Measurements from ENCODE around the gene IBTK.
"Not testable (repeated sequence)": the region's sequence is repeated elsewhere in the genome, so short reads cannot be mapped to it uniquely, and the experiment has no call there.

Gene IBTK

DNA sequence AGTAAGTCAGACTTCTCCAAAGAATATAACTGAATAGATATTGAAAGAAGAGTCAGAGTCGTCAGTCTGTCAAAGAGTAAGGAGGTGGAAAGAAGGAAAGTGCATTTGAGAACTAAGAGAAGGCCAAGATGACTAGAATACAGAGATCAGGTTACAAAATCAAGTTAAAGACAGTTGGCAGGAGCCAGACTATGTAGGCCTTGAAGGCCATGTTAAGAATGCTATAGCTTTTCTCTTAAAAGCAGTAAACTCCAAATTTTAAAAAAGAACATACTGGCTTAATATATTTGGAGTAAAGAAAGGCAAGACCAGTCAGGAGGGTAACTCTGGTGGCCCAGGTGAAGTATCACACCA, 68.8 kb downstream of the IBTK start:
- no peak for DNase-seq (ENCODE audit: low spot score)

DNA sequence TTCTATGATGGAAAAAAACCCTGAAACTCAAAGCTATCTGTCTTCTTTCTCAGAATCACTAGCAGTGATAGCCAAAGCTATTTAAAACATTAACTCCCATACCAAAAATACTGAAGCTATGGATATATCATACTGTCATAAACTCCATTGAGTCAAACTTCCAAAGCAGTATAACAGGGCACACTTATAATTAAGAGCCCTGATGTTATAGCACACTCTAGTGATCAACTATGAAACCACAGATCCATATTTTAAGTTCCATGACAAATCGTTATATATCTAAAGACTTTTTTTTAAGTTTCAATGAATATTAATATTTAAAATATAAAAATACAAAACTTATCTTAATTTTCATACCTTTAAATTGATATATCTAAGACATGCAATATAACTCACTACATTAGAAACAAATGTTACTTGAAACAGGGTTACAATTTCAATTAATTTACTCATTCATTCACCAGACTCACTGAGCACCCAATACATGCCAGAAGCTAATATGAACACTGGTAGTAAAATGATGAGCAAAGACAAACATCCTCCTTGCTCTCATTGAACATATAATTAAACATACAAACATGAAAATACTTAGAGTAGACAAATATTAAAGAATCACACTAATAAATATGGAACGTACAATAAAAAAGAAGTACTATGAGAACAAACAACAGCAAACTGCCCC, 69.3 kb downstream of the IBTK start:
- DNase-seq (ENCODE audit: low spot score), result no peak

DNA sequence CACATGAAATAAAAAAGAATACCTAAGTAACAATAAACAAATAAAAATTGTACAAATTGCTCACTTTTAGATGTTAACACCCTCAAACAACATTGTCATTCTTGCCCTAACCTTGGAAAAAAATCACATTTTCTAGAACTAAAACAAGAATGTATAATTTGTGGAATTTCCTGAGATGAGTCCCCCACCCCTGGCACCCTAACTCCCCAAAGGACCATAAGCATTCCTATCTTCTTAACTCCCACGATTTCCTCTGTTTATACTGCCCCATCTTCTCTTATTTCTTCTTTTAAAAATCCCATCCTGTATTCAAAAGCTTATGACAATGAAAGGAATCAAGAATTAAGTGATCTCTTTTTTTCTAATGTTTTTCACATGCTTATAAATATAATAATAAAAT, 70.9 kb downstream of the IBTK start:
- DNase-seq (ENCODE audit: low spot score), result no peak

DNA sequence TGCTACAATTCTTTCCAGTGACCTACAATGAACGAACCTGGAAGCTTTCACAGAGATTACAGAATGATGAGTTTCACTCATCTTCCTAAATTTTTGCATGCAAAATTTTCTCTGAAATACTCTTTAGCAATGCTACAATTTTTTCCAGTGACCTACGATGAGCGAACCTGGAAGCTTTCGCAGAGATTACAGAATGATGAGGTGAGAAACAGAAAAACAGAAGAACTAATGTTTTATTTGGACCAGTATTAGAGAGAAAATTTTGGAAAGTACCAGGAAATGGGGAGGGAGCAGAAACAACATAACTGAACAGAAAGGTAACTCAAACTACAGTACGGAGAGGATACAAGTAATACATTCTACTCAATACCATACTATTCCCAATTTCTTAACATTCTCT, 75.0 kb downstream of the IBTK start:
- DNase-seq (ENCODE audit: low spot score), result no peak

DNA sequence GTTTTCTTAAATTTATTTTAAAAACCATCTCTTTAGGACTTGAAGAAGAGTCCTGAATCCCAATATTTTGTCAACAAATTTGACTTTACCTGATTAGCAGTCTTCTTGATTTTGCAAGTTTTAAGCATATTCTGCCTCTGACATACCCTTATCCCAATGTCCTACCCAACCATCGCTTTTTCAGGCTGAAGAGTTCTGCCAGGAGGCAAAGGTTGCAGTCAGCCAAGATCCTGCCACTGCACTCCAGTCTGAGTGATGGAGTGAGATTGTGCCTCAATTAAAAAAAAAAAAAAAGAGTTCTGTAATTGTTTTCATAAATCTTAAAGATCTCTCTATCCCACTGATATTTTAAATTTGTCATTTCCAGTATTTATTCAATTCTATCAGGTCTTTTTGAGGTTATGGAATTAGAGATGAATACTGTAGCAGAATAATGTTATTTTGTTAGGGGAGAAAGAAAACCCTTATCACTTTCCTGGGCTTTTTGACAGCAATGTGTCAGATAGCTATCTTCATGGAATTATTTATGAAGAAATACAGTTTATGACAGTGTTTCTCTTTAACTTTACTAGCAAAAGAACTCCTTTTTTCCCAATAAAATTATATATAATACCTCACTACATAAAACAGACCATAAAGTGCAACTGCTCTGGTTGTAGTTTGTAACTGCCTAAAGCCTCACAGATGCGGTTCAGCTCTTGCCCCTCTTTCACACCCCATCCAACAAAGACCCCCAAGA, 78.2 kb downstream of the IBTK start:
- DNase-seq (ENCODE audit: low spot score), result no peak

DNA sequence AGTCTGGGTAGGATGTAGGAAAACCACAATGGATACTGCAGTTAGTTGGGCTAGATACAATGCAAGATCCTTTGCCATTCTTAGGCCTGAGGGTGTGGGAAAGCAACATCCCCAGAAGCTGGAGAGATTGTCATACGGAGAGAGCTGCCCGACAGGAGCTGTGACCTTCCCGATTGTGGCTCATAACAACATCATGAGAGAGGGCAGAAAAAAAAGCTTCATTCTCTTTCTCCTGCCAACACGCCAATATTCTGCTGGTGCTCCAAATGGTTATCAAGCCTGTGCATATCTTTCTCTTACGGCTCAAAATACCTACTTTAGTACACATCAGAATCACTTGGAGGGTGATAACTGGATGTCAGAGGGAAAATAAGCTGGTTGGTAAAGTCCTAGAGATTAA, 81.1 kb downstream of the IBTK start:
- DNase-seq (ENCODE audit: low spot score), result no peak

DNA sequence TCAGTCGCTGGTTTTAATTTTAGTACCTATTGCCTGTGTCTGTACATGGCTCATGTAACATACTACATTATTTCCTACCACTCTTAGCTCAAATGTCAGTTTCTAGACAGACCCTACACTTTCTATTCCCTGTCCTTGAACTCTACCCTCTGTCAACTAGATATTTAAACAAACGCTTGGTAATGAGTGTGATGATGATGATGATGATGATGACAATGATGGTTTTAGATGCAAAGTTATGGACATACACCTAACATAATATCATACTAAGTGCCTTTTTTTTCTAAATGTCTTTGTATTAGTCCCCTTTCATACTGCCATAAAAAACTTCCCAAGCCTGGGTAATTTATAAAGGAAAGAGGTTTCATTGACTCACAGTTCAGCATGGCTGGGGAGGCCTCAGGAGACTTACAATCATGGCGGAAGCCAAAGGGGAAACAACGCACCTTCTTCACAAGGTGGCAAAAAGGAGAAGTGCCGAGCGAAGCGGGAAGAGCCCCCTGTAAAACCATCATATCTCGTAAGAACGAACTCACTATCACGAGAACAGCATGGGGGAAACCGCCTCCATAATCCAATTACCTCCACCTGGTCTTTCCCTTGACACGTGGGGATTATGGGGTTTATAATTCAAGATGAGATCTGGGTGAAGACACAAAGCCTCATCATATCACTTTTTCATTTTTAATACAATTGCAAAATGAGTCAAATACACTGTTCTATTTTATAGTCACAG, 87.1 kb downstream of the IBTK start:
- no peak for DNase-seq (ENCODE audit: low spot score)

DNA sequence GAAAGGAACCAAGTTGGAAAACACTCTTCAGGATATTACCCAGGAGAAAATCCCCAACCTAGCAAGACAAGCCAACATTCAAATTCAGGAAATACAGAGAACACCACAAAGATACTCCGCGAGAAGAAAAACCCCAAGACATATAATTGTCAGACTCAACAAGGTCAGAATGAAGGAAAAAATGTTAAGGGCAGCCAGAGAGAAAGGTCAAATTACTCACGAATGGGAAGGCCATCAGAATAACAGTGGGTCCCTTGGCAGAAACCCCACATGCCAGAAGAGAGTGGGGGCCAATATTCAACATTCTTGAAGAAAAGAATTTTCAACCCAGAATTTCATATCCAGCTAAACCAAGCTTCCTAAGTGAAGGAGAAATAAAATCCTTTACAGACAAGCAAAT, 94.8 kb downstream of the IBTK start:
- not testable (repeated sequence) for DNase-seq (ENCODE audit: low spot score)

DNA sequence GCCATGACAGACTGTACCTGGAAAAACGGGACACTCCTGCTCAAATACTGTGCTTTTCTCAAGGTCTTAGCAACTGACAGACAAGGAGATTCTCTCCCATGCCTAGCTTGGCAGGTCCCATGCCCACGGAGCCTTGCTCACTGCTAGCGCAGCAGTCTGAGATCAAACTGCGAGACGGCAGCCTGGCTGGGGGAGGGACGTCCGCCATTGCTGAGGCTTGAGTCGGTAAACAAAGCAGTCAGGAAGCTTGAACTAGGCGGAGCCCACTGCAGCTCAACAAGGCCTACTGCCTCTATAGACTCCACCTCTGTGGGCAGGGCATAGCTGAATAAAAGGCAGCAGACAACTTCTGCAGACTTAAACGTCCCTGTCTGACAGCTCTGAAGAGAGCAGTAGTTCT, 96.4 kb downstream of the IBTK start:
- DNase-seq (ENCODE audit: low spot score), result not testable (repeated sequence)

DNA sequence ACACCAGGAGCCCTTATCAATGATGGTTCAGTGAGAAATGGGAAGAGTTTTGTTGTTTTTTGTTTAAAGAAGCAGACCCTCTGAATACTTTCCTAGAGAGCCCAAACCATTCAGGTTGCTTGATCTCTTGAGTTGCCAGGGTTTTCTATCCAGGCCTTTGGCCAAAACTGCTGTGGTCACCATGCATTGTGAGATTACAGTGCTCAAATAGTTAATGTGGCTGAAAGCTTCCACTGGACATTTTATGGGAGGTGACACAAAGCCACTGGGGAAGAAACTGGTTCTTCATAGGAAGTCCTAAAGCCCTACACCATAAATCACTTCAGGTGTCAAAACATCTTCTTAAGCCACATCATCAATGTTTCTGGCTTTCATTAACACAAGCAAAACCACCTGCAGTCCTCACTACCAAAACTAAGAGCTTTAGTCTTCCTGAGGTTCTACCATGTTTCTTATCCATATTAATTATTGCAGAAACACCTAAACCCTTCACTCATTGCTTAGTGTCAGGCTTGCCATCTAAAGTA, 101.6 kb downstream of the IBTK start:
- DNase-seq (ENCODE audit: low spot score), result no peak

DNA sequence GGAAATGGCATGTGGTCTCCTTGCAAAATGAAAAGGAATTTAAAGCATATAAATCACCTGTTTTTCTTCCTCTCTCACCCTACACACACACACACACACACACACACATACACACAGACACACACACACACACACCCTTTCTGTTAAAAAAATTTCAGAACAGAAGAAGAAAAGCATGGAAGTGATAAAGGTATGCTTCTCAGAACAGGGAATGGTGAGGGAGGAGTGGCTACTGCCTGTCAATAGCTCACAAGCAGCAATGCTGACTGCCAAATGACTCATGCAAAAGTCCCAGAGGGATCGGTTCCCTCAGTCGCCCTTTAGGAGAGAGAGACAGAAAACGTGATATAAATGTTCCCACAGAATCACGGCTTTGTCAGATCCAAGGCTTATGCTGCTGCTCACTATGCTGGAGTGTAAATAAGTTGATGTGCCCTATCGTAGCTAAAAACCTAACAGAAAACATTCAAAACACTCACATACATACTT, 102.6 kb downstream of the IBTK start:
- no peak for DNase-seq (ENCODE audit: low spot score)

DNA sequence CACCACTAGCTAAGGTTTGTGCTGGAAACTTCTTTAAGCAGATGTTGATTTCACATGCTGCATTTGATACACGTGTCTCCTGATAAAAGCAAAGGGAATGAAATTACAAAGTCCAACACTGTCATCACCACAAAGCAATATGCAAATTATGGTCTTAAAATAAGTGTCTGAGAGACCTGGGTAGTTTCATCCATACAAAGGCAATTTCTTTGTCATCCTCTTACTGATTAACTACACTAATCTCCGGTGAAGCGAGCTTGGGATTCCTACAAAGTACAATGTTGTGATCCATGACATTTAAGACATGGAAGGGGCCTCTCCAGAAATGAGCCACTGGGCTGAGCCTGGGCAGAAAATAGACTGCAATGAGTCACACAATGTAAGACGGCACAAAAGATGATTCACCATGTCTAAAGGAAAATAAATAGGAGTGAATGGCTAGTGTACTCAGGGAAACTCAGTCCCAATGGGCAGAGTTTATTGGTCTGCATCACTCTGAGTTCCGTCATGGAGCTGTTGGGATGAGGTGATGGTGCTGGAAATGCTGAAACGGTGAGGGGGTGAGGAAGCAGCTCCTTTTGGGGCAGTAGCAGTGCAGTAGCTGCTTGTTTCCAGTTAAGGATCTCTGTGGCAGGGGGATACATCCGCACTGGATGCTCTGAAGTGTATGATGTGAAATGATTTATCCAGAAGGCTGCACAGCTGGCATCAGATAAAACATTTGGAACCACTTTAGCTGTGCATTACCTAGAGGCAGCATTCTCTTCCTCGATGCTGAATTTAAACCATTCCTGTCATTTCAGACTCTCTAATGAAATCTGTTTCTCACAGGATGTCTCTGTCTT, 103.3 kb downstream of the IBTK start:
- DNase-seq (ENCODE audit: low spot score), result no peak

DNA sequence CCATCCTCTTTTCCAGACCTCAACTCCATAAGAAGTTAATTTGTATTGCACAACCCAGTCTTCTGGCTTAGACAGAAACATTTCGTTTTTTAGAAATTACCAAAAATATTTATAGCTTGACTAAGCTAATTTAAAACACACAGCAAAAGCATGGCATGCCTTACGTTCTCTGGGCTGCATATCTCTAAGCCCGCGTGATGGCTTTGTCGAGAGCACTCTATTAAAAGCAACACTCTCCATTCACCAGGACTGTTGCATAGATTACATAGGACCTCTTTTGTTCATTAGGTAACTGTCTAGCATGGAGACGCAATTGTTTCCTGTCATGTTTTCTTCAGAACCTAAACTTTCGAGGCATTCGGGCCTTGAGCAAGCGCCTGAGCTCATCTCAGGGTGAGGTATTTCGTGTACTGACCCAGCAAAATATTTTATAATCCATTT, 104.5 kb downstream of the IBTK start:
- no peak for DNase-seq (ENCODE audit: low spot score)

DNA sequence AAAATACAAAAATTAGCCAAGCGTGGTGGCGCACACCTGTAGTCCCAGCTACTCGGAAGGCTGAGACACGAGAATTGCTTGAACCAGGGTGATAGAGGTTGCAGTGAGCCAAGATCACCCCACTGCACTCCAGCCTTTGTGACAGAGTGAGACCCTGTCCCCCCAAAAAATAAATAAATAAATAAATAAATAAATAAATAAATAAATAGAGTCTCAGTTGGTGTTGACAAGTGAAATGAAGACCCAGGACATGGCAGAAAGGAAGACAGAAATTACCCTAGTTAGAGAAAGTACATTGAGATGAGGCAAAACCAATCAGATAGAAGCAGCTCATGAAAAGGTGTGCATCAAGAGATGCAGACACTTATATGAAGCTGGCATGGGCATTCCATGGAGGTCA, 105.0 kb downstream of the IBTK start:
- DNase-seq (ENCODE audit: low spot score), result no peak

DNA sequence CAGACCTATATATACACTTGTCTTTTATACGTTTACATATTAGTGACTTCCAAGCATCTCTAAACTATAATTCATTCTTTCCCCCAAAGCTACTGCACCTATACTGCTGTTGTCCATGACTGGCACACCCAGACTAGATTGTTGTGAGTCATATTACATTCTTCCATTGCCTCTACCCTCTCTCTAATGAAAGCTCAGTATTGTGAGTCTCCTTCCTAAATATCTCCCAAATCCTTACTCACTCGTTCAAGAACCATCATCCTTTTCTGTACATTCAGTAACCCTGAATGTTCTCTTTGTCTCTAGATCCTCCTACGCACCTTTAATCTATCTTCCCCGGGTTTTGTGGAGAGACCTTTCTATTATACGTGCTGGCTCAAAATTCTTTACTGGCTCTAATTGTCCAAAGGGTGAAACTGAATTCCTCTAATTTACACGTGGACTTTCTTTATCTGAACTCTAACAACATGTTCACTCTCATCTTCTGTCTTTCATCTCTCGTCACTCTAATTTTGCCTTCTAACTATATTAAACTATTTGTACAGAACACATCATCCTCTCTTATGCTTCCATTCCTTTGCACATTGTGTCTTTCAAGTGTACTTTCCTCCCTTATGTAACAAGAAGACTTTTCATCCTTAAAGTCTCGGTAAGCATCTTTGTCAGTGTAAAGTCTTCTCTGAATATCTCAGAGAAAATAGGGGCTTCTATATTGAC, 109.3 kb downstream of the IBTK start:
- no peak for DNase-seq (ENCODE audit: low spot score)

DNA sequence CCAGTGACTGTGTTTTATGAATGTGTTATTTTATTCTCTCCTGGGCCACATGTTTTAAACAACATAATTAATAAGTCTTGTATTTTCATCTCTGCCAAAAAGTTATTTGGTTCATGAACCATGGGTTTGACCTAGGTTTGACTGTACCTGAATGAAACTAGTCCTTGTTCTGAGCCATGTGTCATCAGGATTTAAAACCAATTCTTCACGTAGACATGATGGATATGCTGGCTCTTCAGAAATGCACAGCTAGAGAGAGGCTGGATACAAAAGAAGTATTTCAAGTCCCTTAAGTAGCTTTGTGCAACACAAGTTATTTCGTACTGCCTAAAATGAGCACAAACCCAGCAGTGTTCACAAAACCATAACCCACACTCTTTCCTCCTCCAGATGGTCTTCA, 116.1 kb downstream of the IBTK start:
- DNase-seq (ENCODE audit: low spot score), result no peak

DNA sequence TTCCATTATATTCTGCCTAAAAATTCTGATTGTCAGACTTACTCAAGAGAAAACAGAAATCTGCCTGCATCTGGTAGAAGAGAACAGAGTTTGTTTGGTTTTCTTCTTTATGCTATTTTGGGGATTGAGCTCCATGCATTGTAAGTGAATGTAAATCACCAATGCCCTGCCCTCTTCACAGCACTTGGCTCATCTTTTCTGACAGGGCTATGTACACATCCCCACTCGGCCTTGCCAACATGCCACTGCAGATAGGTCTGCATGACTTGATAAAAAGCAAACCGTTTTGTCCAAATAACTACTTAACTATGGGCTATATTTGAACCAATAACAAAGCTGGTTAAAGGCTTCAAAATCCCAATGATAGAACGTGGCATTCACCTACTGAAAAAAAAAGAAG, 117.7 kb downstream of the IBTK start:
- no peak for DNase-seq (ENCODE audit: low spot score)

DNA sequence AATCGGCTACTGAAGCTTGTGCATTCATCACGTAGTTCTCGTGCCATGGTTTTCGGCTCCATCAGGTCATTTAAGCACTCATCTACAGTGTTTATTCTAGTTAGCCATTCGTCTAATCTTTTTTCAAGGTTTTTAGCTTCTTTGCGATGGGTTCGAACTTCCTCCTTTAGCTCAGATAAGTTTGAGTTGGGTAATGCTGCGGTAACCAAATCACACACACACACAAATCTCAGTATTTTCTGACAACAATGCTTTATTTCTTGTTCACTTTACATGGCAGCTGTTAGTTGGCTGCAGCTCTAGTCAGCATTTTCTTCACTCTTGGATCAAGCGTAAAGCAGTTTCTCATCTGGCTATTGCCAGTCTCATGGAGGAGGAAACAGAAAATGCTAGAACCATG, 118.6 kb downstream of the IBTK start:
- not testable (repeated sequence) for DNase-seq (ENCODE audit: low spot score)

DNA sequence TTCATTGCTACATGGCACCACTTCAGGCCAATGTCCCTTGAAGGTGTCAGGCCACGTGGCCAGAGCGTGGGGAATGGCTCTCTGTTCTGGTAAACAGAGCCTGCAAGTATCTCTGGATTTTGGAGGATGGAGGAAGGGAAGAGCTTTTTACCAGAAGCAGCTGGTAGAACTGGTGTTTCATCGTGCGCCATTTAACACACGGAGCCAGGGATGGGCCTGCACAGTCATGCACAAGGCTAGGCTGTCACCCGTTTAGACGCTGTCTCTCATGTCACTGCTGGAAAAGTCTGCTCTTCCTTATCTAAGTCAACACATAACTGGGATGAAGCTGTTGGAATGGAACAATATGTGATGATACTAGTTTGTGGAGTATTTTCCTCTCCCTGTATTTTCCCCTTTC, 123.9 kb downstream of the IBTK start:
- no peak for DNase-seq (ENCODE audit: low spot score)
